NCI-H2171 (cell line): ENCODE data around the gene KITLG.
"Not testable (repeated sequence)": the region's sequence is repeated elsewhere in the genome, so short reads cannot be mapped to it uniquely, and the experiment has no call there.

Experiments used
- DNase-seq: peaks from one replicate; lab custom pipeline; 2025; lab: John Stamatoyannopoulos, UW

Gene KITLG

DNA sequence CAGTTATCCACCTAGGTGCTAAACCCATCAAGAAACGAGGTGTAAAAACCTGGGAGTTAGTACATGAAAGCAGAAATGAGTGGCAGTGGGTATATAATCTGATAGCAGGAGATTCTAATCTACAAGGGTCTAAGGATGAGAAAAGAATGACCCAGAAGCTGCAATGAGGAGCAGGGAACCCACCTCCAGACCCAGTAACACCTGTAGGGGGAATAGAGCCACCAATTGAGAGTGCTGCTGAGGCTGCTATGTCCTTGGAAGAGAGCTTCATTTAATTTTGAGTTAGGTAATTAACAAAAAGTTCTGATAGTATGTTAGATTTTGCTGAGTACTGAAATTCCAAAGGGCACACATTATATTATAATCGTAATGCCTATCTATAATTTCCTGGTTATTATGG lies 89.8 kb downstream of the KITLG start:
- DNase-seq = no peak

DNA sequence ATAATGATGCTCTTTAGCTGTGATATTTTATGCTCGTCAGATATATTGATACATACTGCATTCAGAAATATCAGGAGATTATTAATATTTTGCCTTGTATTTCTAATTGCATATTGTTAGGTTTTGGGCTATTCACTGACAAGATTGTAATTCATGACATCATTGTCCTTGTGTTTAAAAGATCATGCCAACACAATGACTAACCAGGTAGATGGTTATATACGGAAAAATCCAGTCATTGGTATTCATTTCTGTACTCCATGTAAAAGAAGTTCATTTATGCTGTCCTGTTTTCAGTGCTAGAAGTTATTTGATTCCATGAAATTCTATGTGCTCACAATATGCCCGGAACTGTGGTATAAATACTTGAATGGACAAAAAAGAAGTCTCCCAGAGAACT lies 107.5 kb downstream of the KITLG start:
- no peak for DNase-seq

DNA sequence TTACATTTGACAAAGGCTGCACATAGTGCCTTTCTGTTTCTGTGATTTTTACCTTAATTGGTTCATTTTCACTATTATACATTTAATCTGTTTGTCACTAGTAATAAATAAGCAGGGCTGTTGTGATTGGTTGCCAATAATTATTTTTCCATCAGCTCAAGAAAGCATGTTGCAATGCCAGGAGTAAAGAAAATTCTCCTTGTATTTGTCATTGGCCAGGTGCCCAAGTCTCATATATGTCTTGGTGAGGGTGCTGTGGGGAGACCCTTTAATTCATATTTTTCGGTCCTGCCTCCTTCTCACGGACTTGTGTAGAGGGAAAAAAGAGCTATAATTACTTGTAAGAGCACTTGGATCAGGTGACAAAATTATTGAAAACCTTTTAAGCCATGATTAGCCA lies 108.0 kb downstream of the KITLG start:
- no peak for DNase-seq

DNA sequence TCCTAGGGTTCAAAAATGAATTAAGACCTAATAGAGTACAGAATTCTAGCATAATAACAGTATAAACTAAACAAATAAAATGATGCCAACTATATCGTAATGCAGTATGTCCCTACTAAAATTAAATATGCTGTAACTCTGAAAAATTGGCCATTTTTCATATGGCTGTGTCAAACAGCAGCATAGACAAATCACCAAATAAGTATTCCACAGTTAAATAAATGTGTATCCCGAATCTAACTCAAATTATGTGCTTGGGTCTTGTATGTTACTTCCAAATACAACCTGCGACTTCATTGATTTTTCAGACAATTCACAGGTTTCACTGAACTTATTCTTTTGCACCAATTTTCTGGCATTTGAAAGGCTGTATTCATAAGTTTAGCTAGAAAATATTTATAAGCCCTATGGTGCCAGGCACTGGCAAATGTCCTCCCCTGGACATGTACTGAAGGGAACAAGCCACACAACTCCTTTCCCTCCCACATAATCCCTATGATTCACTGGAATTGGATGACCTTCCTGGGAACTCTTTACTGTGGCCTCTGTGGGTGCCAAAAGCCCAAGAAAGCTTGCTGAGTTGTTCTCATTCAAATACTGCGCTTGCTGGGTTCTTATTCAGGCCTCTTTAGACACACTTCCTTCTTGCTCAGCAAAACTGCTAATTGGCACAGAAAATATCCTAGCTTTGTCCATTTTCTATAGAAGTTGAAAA lies 108.8 kb downstream of the KITLG start:
- no peak for DNase-seq

DNA sequence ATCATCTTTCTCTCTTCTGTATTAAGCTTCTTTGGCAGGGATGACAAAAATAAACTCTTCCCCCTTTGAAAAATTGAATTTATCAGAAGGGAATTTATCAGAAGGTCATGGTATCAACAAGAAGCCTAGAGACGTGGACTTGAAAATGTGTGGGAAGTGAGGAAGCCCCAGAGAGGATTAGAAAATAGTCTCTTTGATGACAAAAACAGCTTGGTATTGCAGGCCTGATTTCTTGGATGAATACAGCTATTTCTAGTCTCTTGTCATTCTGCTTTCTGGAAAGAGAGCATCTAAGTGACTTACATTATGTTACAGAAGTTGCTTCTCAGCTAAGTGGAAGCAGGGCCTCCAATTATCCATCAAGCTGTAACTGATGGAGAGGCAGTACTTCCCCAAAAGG lies 111.1 kb downstream of the KITLG start:
- DNase-seq = no peak

DNA sequence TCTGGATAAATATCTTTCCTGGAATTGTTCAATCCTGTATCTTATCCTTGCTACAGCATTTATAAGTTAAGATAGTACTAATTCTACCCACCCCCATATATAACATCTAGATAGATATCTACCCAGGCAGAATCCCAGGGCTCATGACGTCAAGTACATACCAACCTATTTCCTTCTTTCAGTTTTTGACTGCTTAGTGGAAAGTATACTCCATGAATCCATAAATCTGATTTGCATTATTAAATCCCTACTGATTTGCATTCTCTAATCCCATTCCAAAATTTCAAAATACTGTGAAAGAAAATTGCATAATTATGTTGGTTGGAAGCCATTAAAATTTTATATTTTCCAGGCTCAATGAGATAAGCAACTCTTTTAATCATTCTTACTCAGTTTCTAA lies 111.7 kb downstream of the KITLG start:
- no peak for DNase-seq

DNA sequence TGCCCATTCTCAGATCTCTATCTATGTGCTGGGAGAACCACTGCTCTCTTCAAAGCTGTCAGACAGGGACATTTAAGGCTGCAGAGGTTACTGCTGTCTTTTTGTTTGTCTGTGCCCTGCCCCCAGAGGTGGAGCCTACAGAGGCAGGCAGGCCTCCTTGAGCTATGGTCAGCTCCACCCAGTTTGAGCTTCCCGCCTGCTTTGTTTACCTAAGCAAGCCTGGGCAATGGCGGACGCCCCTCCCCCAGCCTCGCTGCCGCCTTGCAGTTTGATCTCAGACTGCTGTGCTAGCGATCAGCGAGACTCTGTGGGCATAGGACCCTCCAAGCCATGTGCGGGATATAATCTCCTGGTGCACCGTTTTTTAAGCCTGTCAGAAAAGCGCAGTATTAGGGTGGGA lies 113.6 kb downstream of the KITLG start:
- not testable (repeated sequence) for DNase-seq

DNA sequence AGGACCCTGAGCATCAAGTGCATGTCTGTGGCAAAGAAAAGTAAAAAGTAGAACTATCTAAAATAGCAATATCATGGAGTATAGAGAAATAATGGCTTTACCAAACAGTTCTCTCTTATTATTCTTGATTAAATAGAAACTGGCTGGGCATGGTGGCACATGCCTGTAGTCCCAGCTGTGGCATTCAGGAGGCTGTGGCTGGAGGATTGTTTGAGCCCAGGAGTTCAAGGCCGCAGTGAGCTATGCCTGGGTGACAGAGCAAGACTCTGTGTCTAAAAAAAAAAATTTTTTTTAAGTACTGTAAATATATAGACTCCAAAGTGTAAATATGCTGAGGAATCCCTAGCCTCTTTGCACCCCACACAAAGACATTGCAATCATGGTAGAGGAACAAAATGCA lies 121.9 kb downstream of the KITLG start:
- DNase-seq = no peak

DNA sequence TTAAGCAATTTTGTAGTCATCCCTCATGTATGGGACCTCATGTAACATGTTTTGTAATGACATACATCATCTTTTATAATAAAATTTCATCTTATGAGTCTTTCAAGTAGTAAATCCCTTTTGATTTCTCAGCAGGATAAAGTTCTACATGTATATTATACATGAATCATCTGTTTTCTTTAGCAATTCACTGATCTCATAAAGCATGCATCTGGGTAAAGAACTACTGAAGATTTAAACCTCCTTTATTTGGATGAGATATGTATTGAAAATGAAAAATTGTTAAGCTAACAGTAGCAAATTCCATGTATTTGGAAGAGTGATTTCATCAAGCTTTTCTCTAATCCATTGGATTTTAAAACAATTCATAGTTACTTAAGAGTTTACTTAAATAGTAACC lies 126.9 kb downstream of the KITLG start:
- no peak for DNase-seq

DNA sequence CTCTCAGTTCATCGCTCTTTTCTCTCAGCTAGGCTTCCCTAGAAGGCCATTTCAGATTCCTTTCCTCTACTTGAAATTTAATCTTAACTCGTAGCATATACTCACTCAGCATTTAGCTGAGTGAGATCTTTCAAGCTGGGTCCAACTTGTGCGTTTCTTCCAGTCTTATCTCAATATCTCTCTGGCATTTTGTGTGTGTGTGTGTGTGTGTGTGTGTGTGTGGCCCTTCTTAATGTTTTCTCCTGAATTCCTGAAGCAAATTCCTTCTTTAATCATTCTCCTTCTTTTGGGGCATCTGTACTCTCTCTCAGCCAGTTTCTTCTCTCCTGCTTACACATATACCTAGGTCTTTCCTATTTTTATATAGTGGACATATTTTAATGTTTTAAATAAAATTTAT lies 129.1 kb downstream of the KITLG start:
- no peak for DNase-seq

DNA sequence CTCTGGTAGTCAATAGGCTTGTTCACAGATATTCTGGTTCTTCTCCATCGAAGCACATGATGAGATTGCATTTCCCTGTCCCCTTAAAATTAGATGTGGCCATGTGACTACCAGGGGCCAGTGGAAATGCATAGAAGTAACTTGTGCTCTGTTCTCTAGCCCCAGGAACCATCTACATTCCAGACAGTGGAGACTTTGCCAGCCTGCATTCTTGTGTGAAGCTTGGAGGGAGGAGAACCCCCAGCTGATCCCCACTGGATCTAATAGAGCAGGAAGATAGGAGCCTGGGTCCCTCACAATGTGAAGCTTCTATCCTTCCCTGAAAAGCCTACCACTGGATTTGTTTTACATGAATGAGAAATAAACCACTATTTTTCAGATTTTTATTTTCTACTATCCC lies 130.1 kb downstream of the KITLG start:
- DNase-seq = no peak

DNA sequence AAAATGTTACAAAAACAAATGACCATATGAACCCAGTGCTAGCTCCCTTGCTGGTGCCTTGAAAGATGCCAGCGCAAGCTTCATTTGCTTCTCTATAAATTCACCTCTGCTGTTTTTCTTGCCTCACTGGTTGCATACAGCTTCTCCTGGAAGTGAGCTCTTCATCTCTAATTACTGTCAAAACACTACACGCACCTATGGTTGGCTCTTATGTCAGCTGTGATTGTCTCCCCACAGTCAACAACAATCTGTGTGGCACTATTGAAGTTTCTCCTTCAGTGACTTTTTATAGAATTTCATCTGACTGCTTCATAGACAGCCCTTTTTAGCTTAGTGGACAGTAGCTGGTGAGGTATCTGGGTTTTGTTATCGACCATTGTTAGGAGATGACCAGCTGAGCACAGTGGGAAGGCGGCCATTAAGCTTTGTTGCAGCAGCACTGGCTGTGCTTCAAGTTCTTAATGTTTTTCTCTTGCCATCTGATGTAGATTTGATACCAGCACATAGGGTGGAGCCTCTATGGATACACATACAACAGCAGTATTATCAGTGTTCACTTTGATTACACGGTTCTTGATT lies 131.8 kb downstream of the KITLG start:
- peak; percentile 2 for DNase-seq

DNA sequence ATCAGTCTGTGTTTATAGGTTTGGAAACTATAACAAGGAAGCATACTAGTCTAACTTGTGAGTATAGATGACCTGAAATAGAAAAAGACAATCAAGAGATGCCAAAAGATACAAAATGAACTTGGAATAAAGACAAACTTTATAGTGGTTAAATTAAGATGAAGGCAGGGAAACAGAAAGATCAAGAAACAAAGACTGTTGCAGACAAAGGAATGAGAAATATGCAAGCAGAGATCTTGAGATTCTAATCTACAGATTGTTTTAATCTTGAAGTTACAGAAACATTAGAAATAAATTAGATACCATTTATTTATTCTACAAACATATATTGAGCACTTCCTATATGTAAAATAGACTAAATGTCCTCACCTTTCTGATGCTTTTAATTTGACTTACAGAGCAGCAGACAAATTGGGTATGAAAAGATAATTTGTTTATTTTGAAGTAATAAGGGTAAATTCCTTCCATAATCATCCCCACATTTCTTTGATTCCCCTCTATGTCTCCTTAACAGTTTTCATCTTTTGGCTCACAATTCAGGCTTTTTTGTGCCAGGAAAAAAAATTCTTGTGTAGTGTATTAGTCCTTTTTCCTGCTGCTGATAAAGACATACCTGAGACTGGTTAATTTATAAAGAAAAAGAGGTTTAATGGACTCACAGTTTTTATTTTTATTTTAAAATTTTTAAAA lies 134.4 kb downstream of the KITLG start:
- no peak for DNase-seq

DNA sequence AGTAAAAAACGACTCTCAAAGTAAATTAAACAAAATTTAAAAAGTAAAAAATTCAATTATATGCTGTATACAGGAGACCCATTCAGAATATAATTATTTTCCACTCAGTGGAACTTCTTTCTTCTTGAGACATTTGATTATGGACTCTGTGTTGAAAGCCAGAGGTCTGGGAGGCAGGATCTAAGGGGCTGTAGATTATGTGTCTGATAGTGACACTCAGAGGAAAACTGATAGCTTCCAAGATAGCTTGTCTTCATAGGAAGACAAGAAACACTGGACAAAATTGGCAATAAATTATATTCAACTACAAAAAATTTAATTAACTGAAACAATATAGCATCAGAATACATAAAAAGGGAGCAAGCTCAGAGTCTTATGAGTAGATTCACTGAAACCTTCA lies 135.8 kb downstream of the KITLG start:
- no peak for DNase-seq
